Measurements from ENCODE around the gene COL16A1.
"Not testable (repeated sequence)": the region's sequence is repeated elsewhere in the genome, so short reads cannot be mapped to it uniquely, and the experiment has no call there.

COL16A1 gene

GRCh38 chr1:31732751-31733289 is 29.0 kb upstream of the COL16A1 start:
- no peak for DNase-seq (ENCODE audit: low read depth)

GRCh38 chr1:31732343-31732742 is 28.5 kb upstream of the COL16A1 start:
- DNase-seq (ENCODE audit: low read depth): no peak

GRCh38 chr1:31731049-31731565 is 27.3 kb upstream of the COL16A1 start:
- no peak for DNase-seq (ENCODE audit: low read depth)

- DNase-seq (ENCODE audit: low read depth): no peak
Observed at GRCh38 chr1:31730336-31731048, 26.7 kb upstream of the COL16A1 start.

GRCh38 chr1:31727849-31728248 is 24.0 kb upstream of the COL16A1 start:
- no peak for DNase-seq (ENCODE audit: low read depth)

GRCh38 chr1:31727195-31727594 is 23.4 kb upstream of the COL16A1 start:
- DNase-seq (ENCODE audit: low read depth): no peak

GRCh38 chr1:31726715-31727114 is 22.9 kb upstream of the COL16A1 start:
- no peak for DNase-seq (ENCODE audit: low read depth)

- no peak for DNase-seq (ENCODE audit: low read depth)
Observed at GRCh38 chr1:31725777-31726535, 22.1 kb upstream of the COL16A1 start.

GRCh38 chr1:31725134-31725533 is 21.3 kb upstream of the COL16A1 start:
- DNase-seq (ENCODE audit: low read depth): no peak

GRCh38 chr1:31723828-31724359 is 20.1 kb upstream of the COL16A1 start:
- no peak for DNase-seq (ENCODE audit: low read depth)

GRCh38 chr1:31718327-31718897 is 14.6 kb upstream of the COL16A1 start:
- DNase-seq (ENCODE audit: low read depth): no peak

- no peak for DNase-seq (ENCODE audit: low read depth)
Observed at GRCh38 chr1:31717341-31717740, 13.5 kb upstream of the COL16A1 start.

- DNase-seq (ENCODE audit: low read depth): no peak
Observed at GRCh38 chr1:31715873-31716220, 12.0 kb upstream of the COL16A1 start.

GRCh38 chr1:31715087-31715872 is 11.5 kb upstream of the COL16A1 start:
- no peak for DNase-seq (ENCODE audit: low read depth)

- DNase-seq (ENCODE audit: low read depth): no peak
Observed at GRCh38 chr1:31714442-31715086, 10.7 kb upstream of the COL16A1 start.

GRCh38 chr1:31712630-31713029 is 8.8 kb upstream of the COL16A1 start:
- no peak for DNase-seq (ENCODE audit: low read depth)

- DNase-seq (ENCODE audit: low read depth): no peak
Observed at GRCh38 chr1:31712068-31712467, 8.3 kb upstream of the COL16A1 start.

GRCh38 chr1:31708324-31708723 is 4.5 kb upstream of the COL16A1 start:
- DNase-seq (ENCODE audit: low read depth): no peak

GRCh38 chr1:31707711-31708110 is 3.9 kb upstream of the COL16A1 start:
- no peak for DNase-seq (ENCODE audit: low read depth)

- not testable (repeated sequence) for DNase-seq (ENCODE audit: low read depth)
Observed at GRCh38 chr1:31707059-31707600, 3.3 kb upstream of the COL16A1 start.

Data from stimulated activated CD8-positive, alpha-beta memory T cell treated with anti-CD3 and anti-CD28 coated beads, Interleukin-15, amount 100 ng/mL, for 24 hours (primary cell).